SK-N-SH treated with all-trans-retinoic acid at 6 μM for 48 hours (cell line): Measurements from ENCODE around the gene KRT36.

Source experiments
- ATAC-seq: fragments of 200-7000 bp; cut with Tn5 transposase; 3 replicates; pipeline ENCODE4 v1.9.1; 2020; ENCODE audit warnings: mild to moderate bottlenecking, moderate library complexity
- ARNTL ChIP-seq: fragments of 450-650 bp; formaldehyde crosslinking; IDR thresholded peaks from 2 replicates; pipeline ENCODE4 v1.5.0; 2020; ENCODE audit warnings: low read depth, mild to moderate bottlenecking, moderate library complexity, borderline replicate concordance
- BACH2 ChIP-seq: fragments of 250-450 bp; sonication (Bioruptor Pico); IDR thresholded peaks from 2 replicates; pipeline ENCODE4 v1.9.0; 2021; ENCODE audit warnings: mild to moderate bottlenecking, borderline replicate concordance
- CREB5 ChIP-seq: fragments of 250-450 bp; sonication (Bioruptor Pico); IDR thresholded peaks from 2 replicates; pipeline ENCODE4 v1.5.1; 2020; ENCODE audit warnings: low read depth, mild to moderate bottlenecking, moderate library complexity
- CSDC2 ChIP-seq: fragments of 250-450 bp; sonication (Bioruptor Pico); IDR thresholded peaks from 2 replicates; pipeline ENCODE4 v1.5.0; 2020; ENCODE audit warnings: mild to moderate bottlenecking, moderate library complexity
- CSRNP3 ChIP-seq: fragments of 250-450 bp; sonication (Bioruptor Pico); IDR thresholded peaks from 2 replicates; pipeline ENCODE4 v1.5.1; 2021; ENCODE audit warnings: mild to moderate bottlenecking, moderate library complexity
- ESRRG ChIP-seq: fragments of 250-450 bp; sonication (Bioruptor Pico); IDR thresholded peaks from 2 replicates; pipeline ENCODE4 v1.6.1; 2021; ENCODE audit warnings: mild to moderate bottlenecking
- GLIS3 ChIP-seq: fragments of 250-450 bp; sonication (Bioruptor Pico); IDR thresholded peaks from 2 replicates; pipeline ENCODE4 v1.5.0; 2020; ENCODE audit warnings: mild to moderate bottlenecking, moderate library complexity
- ISL1 ChIP-seq: fragments of 250-450 bp; sonication (Bioruptor Pico); IDR thresholded peaks from 2 replicates; pipeline ENCODE4 v2.1.2; 2022; ENCODE audit warnings: mild to moderate bottlenecking, moderate library complexity
- OSR1 ChIP-seq: fragments of 250-450 bp; sonication (Bioruptor Pico); IDR thresholded peaks from 2 replicates; pipeline ENCODE4 v1.8.0; 2022; ENCODE audit warnings: moderate library complexity, mild to moderate bottlenecking, inconsistent platforms
- PATZ1 ChIP-seq: fragments of 250-450 bp; sonication (Bioruptor Pico); IDR thresholded peaks from 2 replicates; pipeline ENCODE4 v1.8.0; 2020; ENCODE audit warnings: mild to moderate bottlenecking, moderate library complexity, borderline replicate concordance
- POU6F1 ChIP-seq: fragments of 250-450 bp; sonication (Bioruptor Pico); IDR thresholded peaks from 2 replicates; pipeline ENCODE4 v1.8.0; 2021; ENCODE audit warnings: low read depth, mild to moderate bottlenecking, moderate library complexity, borderline replicate concordance
- PPARA ChIP-seq: fragments of 250-450 bp; sonication (Bioruptor Pico); IDR thresholded peaks from 2 replicates; pipeline ENCODE4 v1.5.0; 2020; ENCODE audit warnings: mild to moderate bottlenecking, borderline replicate concordance
- RARB ChIP-seq: fragments of 250-450 bp; sonication (Bioruptor Pico); IDR thresholded peaks from 2 replicates; pipeline ENCODE4 v1.8.0; 2021; ENCODE audit warnings: mild to moderate bottlenecking, moderate library complexity
- SNAI2 ChIP-seq: fragments of 250-450 bp; sonication (Bioruptor Pico); IDR thresholded peaks from 2 replicates; pipeline ENCODE4 v1.5.0; 2020; ENCODE audit warnings: mild to moderate bottlenecking, moderate library complexity
- TCF4 ChIP-seq: fragments of 250-450 bp; sonication (Bioruptor Pico); IDR thresholded peaks from 2 replicates; pipeline ENCODE4 v1.8.0; 2021; ENCODE audit warnings: mild to moderate bottlenecking, moderate library complexity, borderline replicate concordance
- TOX ChIP-seq: fragments of 250-450 bp; sonication (Bioruptor Pico); IDR thresholded peaks from 2 replicates; pipeline ENCODE4 v1.8.0; 2021; ENCODE audit warnings: mild to moderate bottlenecking, moderate library complexity, borderline replicate concordance
- ZC3H10 ChIP-seq: fragments of 250-450 bp; sonication (Bioruptor Pico); IDR thresholded peaks from 2 replicates; pipeline ENCODE4 v1.5.1; 2021; ENCODE audit warnings: mild to moderate bottlenecking, moderate library complexity
- ZFP30 ChIP-seq: fragments of 450-650 bp; formaldehyde crosslinking; IDR thresholded peaks from 2 replicates; pipeline ENCODE4 v1.5.0; 2022; ENCODE audit warnings: mild to moderate bottlenecking, moderate library complexity
- ZNF70 ChIP-seq: fragments of 450-650 bp; formaldehyde crosslinking; IDR thresholded peaks from 2 replicates; pipeline ENCODE4 v1.5.0; 2020; ENCODE audit warnings: mild to moderate bottlenecking, moderate library complexity
- ZNF8 ChIP-seq: fragments of 450-650 bp; formaldehyde crosslinking; IDR thresholded peaks from 2 replicates; pipeline ENCODE4 v1.5.0; 2020; ENCODE audit warnings: mild to moderate bottlenecking, moderate library complexity

KRT36 gene

GRCh38 chr17:41468346-41468745 lies 21.4 kb downstream of the KRT36 start:
- ATAC-seq: no peak
- no peak for TF ChIP-seq OSR1 (CRISPR knock-in tag)
- TF ChIP-seq RARB (CRISPR knock-in tag): no peak
- TF ChIP-seq SNAI2 (CRISPR knock-in tag): no peak
- no peak for TF ChIP-seq POU6F1 (CRISPR knock-in tag)
- TF ChIP-seq ISL1 (CRISPR knock-in tag): no peak
- TF ChIP-seq CSRNP3 (CRISPR knock-in tag): no peak
- no peak for TF ChIP-seq ZNF70 (CRISPR knock-in tag)
- TF ChIP-seq PPARA: no peak
- TF ChIP-seq ZNF8: no peak
- no peak for TF ChIP-seq PATZ1 (CRISPR knock-in tag)
- no peak for TF ChIP-seq ESRRG
- TF ChIP-seq ARNTL (CRISPR knock-in tag): no peak
- no peak for TF ChIP-seq BACH2 (CRISPR knock-in tag)
- no peak for TF ChIP-seq TCF4 (CRISPR knock-in tag)
- no peak for TF ChIP-seq CSDC2

- no peak for TF ChIP-seq RARB (CRISPR knock-in tag)
- TF ChIP-seq POU6F1 (CRISPR knock-in tag): no peak
- no peak for ATAC-seq
These were observed 22.1 kb downstream of the KRT36 start for GRCh38 chr17:41467561-41467960.

GRCh38 chr17:41466988-41467387 lies 22.7 kb downstream of the KRT36 start, which contains the start of gene KRT32:
KRT32 (minus strand) TSS chr17:41467386; CDS start chr17:41467325, 61 bp downstream.
- no peak for ATAC-seq
- TF ChIP-seq PATZ1 (CRISPR knock-in tag) (no peak), CREB5 (CRISPR knock-in tag) (no peak), PPARA (no peak), RARB (CRISPR knock-in tag) (no peak), ZC3H10 (no peak), ZFP30 (CRISPR knock-in tag) (no peak), ZNF70 (CRISPR knock-in tag) (no peak), GLIS3 (no peak), TOX (no peak), ESRRG (no peak), CSDC2 (no peak), POU6F1 (CRISPR knock-in tag) (no peak), ARNTL (CRISPR knock-in tag) (no peak), ZNF8 (no peak)
- TF ChIP-seq, all 23 proteins: peak for 0
